Lower leg skin (tissue), 3 donors: Measurements from ENCODE around the gene BNC2.

Source experiments
- POLR2A ChIP-seq, 2 donors: fragments of 450-650 bp; IDR thresholded peaks; one replicate each; pipeline ENCODE4 v1.6.1; 2016 to 2017; ENCODE audit warnings: antibody characterized with exemption in 2 of 2, mild to moderate bottlenecking in 1 of 2, moderate library complexity in 1 of 2
- TF ChIP-seq, protein P1 (sequence below), 3 donors: fragments of 450-650 bp; IDR thresholded peaks; one replicate each; pipeline ENCODE4 v1.5.1; 2016; ENCODE audit warnings: antibody characterized with exemption in 3 of 3, mild to moderate bottlenecking in 3 of 3, moderate library complexity in 2 of 3

DNA sequence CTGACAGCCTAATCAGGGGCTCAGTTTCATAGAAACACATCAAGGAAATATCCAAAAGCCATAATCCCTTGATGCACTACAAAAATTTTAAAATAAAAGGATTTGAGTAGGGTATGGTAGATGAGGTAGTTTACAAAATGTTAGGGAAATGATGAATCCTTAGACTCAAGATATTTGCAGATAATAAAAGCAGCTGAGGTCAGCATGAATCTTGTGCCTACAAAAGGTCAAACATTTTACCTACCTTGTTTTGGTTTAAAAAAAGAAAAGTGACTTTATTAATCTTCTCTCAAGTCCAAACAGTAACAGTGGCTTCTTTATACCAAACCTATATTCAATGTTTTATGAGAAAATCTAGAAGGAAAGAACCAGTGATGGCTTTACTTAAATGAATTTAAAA lies 135.5 kb downstream of the BNC2 start:
- TF ChIP-seq, protein P1, sequence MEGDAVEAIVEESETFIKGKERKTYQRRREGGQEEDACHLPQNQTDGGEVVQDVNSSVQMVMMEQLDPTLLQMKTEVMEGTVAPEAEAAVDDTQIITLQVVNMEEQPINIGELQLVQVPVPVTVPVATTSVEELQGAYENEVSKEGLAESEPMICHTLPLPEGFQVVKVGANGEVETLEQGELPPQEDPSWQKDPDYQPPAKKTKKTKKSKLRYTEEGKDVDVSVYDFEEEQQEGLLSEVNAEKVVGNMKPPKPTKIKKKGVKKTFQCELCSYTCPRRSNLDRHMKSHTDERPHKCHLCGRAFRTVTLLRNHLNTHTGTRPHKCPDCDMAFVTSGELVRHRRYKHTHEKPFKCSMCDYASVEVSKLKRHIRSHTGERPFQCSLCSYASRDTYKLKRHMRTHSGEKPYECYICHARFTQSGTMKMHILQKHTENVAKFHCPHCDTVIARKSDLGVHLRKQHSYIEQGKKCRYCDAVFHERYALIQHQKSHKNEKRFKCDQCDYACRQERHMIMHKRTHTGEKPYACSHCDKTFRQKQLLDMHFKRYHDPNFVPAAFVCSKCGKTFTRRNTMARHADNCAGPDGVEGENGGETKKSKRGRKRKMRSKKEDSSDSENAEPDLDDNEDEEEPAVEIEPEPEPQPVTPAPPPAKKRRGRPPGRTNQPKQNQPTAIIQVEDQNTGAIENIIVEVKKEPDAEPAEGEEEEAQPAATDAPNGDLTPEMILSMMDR (IDR thresholded peaks at IDR 0.05): no peak
- no peak for TF ChIP-seq POLR2A (IDR thresholded peaks at IDR 0.05)
